PC-9 (cell line): ENCODE results near the gene EXD2. TPM values are rescaled to one million over a fixed set of nuclear protein-coding genes. Genes with fewer than 3 reads are reported as not detected.

Source experiments
- BruUV-seq: library from RNA; stranded (reverse); fragments of 400-500 nt; replicated peaks from 2 replicates; lab custom pipeline; 2021; lab: Mats Ljungman, UMichigan
- CTCF ChIA-PET: fragments of 300-600 bp; sonication (Branson Sonifier 250); formaldehyde crosslinking; loops from one replicate; lab custom pipeline; 2022; ENCODE audit warnings: antibody characterized with exemption; lab: Charles Lee
- POLR2A ChIA-PET: fragments of 300-600 bp; sonication (Branson Sonifier 250); formaldehyde crosslinking; loops from one replicate; lab custom pipeline; 2022; ENCODE audit warnings: antibody characterized with exemption; ENCODE audit not compliant: unreplicated experiment; lab: Charles Lee
- DNase-seq, 2 experiments: peaks; one replicate each; pipeline versions ENCODE4 v3.0.0 to v3.0.0-alpha.2; 2015 to 2022; ENCODE audit warnings: mixed read lengths in 1 of 2
- H2AFZ ChIP-seq: fragments of 200-600 bp; sonication (generic); 2 replicates; pipeline ENCODE4 v1.8.1; 2017; ENCODE audit warnings: antibody characterized with exemption
- H3F3A ChIP-seq: fragments of 200-600 bp; sonication (generic); 2 replicates; pipeline ENCODE4 v1.8.1; 2017; ENCODE audit warnings: antibody characterized with exemption, mild to moderate bottlenecking, low read depth; ENCODE audit not compliant: insufficient read depth
- H3K27ac ChIP-seq: fragments of 200-600 bp; sonication (generic); 2 replicates; pipeline ENCODE4 v1.6.1; 2016; ENCODE audit warnings: mixed run types
- H3K27me3 ChIP-seq: fragments of 200-600 bp; sonication (generic); 2 replicates; pipeline ENCODE4 v1.6.1; 2016; ENCODE audit warnings: low read depth, mixed run types; ENCODE audit not compliant: insufficient read depth
- H3K36me3 ChIP-seq: fragments of 200-600 bp; sonication (generic); 2 replicates; pipeline ENCODE4 v1.6.1; 2016; ENCODE audit warnings: low read depth, mixed run types
- H3K4me1 ChIP-seq: fragments of 200-600 bp; sonication (generic); replicated peaks from 2 replicates; pipeline ENCODE4 v1.6.1; 2016; ENCODE audit warnings: mixed run types; ENCODE audit not compliant: insufficient read depth
- H3K4me2 ChIP-seq: fragments of 200-600 bp; sonication (generic); 2 replicates; pipeline ENCODE4 v1.6.1; 2017; ENCODE audit warnings: mixed run types
- H3K4me3 ChIP-seq: fragments of 200-600 bp; sonication (generic); 2 replicates; pipeline ENCODE4 v1.6.1; 2016; ENCODE audit warnings: mixed run types
- H3K79me2 ChIP-seq: fragments of 200-600 bp; sonication (generic); 2 replicates; pipeline ENCODE4 v1.6.1; 2017; ENCODE audit warnings: low read depth, mixed run types
- H3K9me2 ChIP-seq: fragments of 200-600 bp; sonication (generic); 2 replicates; pipeline ENCODE4 v1.8.1; 2017; ENCODE audit warnings: mild to moderate bottlenecking; ENCODE audit not compliant: insufficient read depth
- H3K9me3 ChIP-seq: fragments of 200-600 bp; sonication (generic); 2 replicates; pipeline ENCODE4 v1.8.1; 2016; ENCODE audit warnings: low read depth; ENCODE audit not compliant: insufficient read depth
- H4K20me1 ChIP-seq: fragments of 200-600 bp; sonication (generic); 2 replicates; pipeline ENCODE4 v1.8.1; 2017; ENCODE audit not compliant: insufficient read depth
- CTCF ChIP-seq: fragments of 200-600 bp; sonication (generic); conservative IDR thresholded peaks from 2 replicates; pipeline ENCODE4 v1.6.1; 2017; ENCODE audit warnings: mixed run types, antibody characterized with exemption, mild to moderate bottlenecking, moderate library complexity
- EZH2 ChIP-seq: fragments of 200-600 bp; sonication (generic); IDR thresholded peaks from 2 replicates; pipeline ENCODE4 v1.8.0; 2017; ENCODE audit warnings: antibody characterized with exemption, low read depth
- intact Hi-C: fragments of 100-400 bp; cut with micrococcal nuclease; formaldehyde crosslinking; loops from one replicate; pipeline ENCODE4 v1.10.0; 2022; ENCODE audit not compliant: unreplicated experiment
- total RNA-seq: library from RNA; stranded (reverse); gene quantifications from 2 replicates; pipeline ENCODE4 v1.2.3, GENCODE V29; 2021

The EXD2 gene
- total RNA-seq, 1 experiment from 2014 or later = 21.4 TPM

DNA sequence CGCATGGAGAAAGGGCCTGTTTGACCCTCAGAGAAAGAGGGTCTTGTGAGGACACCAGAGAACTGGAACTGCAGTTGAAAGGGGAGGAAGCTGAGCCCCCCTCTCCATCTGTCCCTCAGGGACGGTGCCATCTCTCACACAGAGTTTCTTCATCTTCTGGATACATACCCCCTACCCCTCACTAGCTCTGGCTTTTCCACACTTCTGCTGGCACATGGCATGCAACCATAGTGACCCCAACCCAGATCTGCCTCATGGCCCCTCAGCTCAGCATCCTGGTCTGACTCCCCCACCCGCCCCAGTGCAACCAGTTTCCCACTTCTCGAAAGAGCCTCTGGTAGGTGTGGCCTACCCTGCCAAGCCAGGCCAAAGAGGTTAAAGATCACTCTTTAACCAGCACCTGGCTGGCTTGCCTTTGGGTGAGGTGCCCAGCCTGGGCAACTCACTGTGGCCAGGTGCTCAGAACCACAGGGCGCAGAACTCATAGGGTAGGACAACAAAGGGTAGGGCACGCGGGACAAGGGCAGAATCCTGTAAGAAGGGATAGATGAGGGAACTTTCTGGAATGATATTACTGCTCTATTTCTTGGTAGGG, 94.5 kb downstream of the EXD2 start:
- Histone ChIP-seq H2AFZ (no peak overlapping the region), H3K9me3 (no peaks in the 10 kb centered on the region), H3K79me2 (no peaks in the 10 kb centered on the region), H3K36me3 (no peaks in the 10 kb centered on the region), H3K4me2 (no peak overlapping the region), H3K27me3 (0 out of 2 replicates have a peak, but pooled peaks cover 8% of the 10 kb centered on the region), H3F3A (no peaks in the 10 kb centered on the region), H3K4me3 (no peak overlapping the region), H3K9me2 (no peaks in the 10 kb centered on the region), H3K4me1 (no peaks in the 10 kb centered on the region), H4K20me1 (no peaks in the 10 kb centered on the region), H3K27ac (no peak overlapping the region)
- ChIA-PET CTCF (no interaction called here), POLR2A (no interaction called here)
- DNase-seq = no peak
- intact Hi-C loops = no loop called here
- BruUV-seq = no TSS peak
- TF ChIP-seq CTCF (no peak), EZH2 (no peak)

- no peaks in the 10 kb centered on the region for H3F3A ChIP-seq
- H3K9me2 ChIP-seq = no peaks in the 10 kb centered on the region
- intact Hi-C loops = no loop called here
- POLR2A ChIA-PET = no interaction called here
- no peaks in the 10 kb centered on the region for H3K79me2 ChIP-seq
- no peaks in the 10 kb centered on the region for H3K9me3 ChIP-seq
- H3K4me1 ChIP-seq = no peaks in the 10 kb centered on the region
- no TSS peak for BruUV-seq
- 0 out of 2 replicates have a peak, but pooled peaks cover 5% of the 10 kb centered on the region for H3K27me3 ChIP-seq
- peak in 1 of 2 experiments; percentile 30 for DNase-seq
- no peak overlapping the region for H3K4me3 ChIP-seq
- no peak overlapping the region for H2AFZ ChIP-seq
- TF ChIP-seq EZH2 = no peak
- no peak for TF ChIP-seq CTCF
- CTCF ChIA-PET = no interaction called here
- no peaks in the 10 kb centered on the region for H3K36me3 ChIP-seq
- H3K27ac ChIP-seq = no peak overlapping the region
- no peak overlapping the region for H3K4me2 ChIP-seq
- H4K20me1 ChIP-seq = no peaks in the 10 kb centered on the region
These were observed 96.1 kb downstream of the EXD2 start for GRCh38 chr14:69287098-69288010.

DNA sequence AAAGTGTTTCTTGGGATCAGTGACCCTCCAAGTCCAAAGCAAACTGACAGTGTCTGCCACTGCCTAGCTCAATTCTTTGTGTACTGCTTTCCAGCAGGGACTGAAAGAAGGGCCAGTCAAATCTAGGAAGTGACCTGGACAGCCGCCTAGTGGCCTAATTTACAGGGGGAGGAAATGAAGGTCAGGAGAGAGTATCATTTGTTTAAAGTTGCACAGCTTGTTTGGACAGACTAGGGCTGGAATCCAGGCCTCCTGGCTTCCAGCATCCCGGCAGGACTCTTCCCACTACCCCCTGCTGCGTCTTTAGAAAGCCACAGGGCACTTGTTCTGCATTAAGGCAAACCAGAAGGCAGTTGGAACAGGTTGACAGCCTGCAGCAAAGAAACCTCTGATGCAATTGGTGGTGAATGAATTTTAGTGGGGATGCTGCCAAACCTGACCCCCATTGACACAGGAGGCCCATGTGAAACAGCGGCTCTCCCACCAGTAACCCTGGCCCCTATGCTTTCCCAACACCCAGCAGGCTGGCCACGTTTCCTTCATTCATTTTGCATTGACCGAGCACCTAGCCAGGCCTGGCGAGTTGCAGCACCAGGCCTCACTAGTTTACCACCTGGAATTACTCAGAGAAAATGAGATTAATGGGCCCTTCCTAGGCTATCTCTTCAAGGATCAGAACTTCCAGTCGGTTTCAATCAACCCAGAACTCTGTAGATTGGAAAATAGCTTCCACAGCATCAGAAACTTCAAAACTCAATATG, 96.9 kb downstream of the EXD2 start:
- no peaks in the 10 kb centered on the region for H3K4me1 ChIP-seq
- peak in 1 of 2 experiments; percentile 34 for DNase-seq
- H3K79me2 ChIP-seq = no peaks in the 10 kb centered on the region
- no peaks in the 10 kb centered on the region for H3F3A ChIP-seq
- no peak overlapping the region for H3K4me2 ChIP-seq
- intact Hi-C loops = no loop called here
- POLR2A ChIA-PET = interaction anchor here (0.6 kb wide), 1 partner anchor 26 kb away, joined by 3 read pairs; no protein-coding TSS in a partner anchor
- H2AFZ ChIP-seq = no peak overlapping the region
- no TSS peak for BruUV-seq
- no peaks in the 10 kb centered on the region for H3K9me3 ChIP-seq
- TF ChIP-seq EZH2 (no peak), CTCF (peak; percentile 56)
- no peak overlapping the region for H3K4me3 ChIP-seq
- H3K27ac ChIP-seq = no peak overlapping the region
- CTCF ChIA-PET = no interaction called here
- 0 out of 2 replicates have a peak, but pooled peaks cover 12% of the 10 kb centered on the region for H3K27me3 ChIP-seq
- H3K9me2 ChIP-seq = no peaks in the 10 kb centered on the region
- H3K36me3 ChIP-seq = no peaks in the 10 kb centered on the region
- no peaks in the 10 kb centered on the region for H4K20me1 ChIP-seq
